ENCODE data around the gene ENKUR. TPM values are rescaled to one million over a fixed set of nuclear protein-coding genes. Genes with fewer than 3 reads are reported as not detected.

ENKUR gene
- total RNA-seq, 1 donor from 2014 or later = not detected

- H3K27ac Mint-ChIP-seq (ENCODE audit: unreplicated experiment) = no peak overlapping the region
- H3K27me3 Mint-ChIP-seq (ENCODE audit: unreplicated experiment) = no peaks in the 10 kb centered on the region
- no peaks in the 10 kb centered on the region for H3K9me3 Mint-ChIP-seq (ENCODE audit: unreplicated experiment)
- no peak overlapping the region for H3K4me3 Mint-ChIP-seq (ENCODE audit: unreplicated experiment)
- no peaks in the 10 kb centered on the region for H3K36me3 Mint-ChIP-seq (ENCODE audit: unreplicated experiment)
- no peak for DNase-seq
- TF ChIP-seq CTCF (IDR thresholded peaks at IDR 0.05; ENCODE audit: partially characterized antibody, unreplicated experiment) = no peak
- H3K4me1 Mint-ChIP-seq (ENCODE audit: low read depth, unreplicated experiment) = no peaks in the 10 kb centered on the region
Observed at GRCh38 chr10:25028711-25029110, 12.8 kb upstream of the ENKUR start.

GRCh38 chr10:25026463-25026862, 10.5 kb upstream of the ENKUR start:
- H3K36me3 Mint-ChIP-seq (ENCODE audit: unreplicated experiment) = no peaks in the 10 kb centered on the region
- no peak for TF ChIP-seq CTCF (IDR thresholded peaks at IDR 0.05; ENCODE audit: partially characterized antibody, unreplicated experiment)
- H3K4me1 Mint-ChIP-seq (ENCODE audit: low read depth, unreplicated experiment) = no peaks in the 10 kb centered on the region
- DNase-seq = no peak
- H3K4me3 Mint-ChIP-seq (ENCODE audit: unreplicated experiment) = no peak overlapping the region
- H3K27ac Mint-ChIP-seq (ENCODE audit: unreplicated experiment) = no peak overlapping the region
- no peaks in the 10 kb centered on the region for H3K9me3 Mint-ChIP-seq (ENCODE audit: unreplicated experiment)
- no peaks in the 10 kb centered on the region for H3K27me3 Mint-ChIP-seq (ENCODE audit: unreplicated experiment)

- Mint-ChIP-seq H3K27me3 (ENCODE audit: unreplicated experiment) (no peaks in the 10 kb centered on the region), H3K4me3 (ENCODE audit: unreplicated experiment) (no peak overlapping the region), H3K4me1 (ENCODE audit: low read depth, unreplicated experiment) (no peaks in the 10 kb centered on the region), H3K36me3 (ENCODE audit: unreplicated experiment) (no peaks in the 10 kb centered on the region), H3K27ac (ENCODE audit: unreplicated experiment) (no peak overlapping the region), H3K9me3 (ENCODE audit: unreplicated experiment) (no peaks in the 10 kb centered on the region)
- TF ChIP-seq CTCF (IDR thresholded peaks at IDR 0.05; ENCODE audit: partially characterized antibody, unreplicated experiment) = no peak
- no peak for DNase-seq
Observed at GRCh38 chr10:25024528-25024927, 8.6 kb upstream of the ENKUR start.

GRCh38 chr10:25023278-25023677, 7.3 kb upstream of the ENKUR start:
- Mint-ChIP-seq H3K4me3 (ENCODE audit: unreplicated experiment) (no peak overlapping the region), H3K9me3 (ENCODE audit: unreplicated experiment) (no peaks in the 10 kb centered on the region), H3K27me3 (ENCODE audit: unreplicated experiment) (no peaks in the 10 kb centered on the region), H3K36me3 (ENCODE audit: unreplicated experiment) (no peaks in the 10 kb centered on the region), H3K4me1 (ENCODE audit: low read depth, unreplicated experiment) (no peaks in the 10 kb centered on the region), H3K27ac (ENCODE audit: unreplicated experiment) (no peak overlapping the region)
- no peak for DNase-seq
- TF ChIP-seq CTCF (IDR thresholded peaks at IDR 0.05; ENCODE audit: partially characterized antibody, unreplicated experiment) = no peak

GRCh38 chr10:25018703-25019102, 2.7 kb upstream of the ENKUR start:
- peaks cover 11% of the 10 kb centered on the region for H3K4me1 Mint-ChIP-seq (ENCODE audit: low read depth, unreplicated experiment)
- H3K4me3 Mint-ChIP-seq (ENCODE audit: unreplicated experiment) = no peak overlapping the region
- no peaks in the 10 kb centered on the region for H3K9me3 Mint-ChIP-seq (ENCODE audit: unreplicated experiment)
- peaks cover 4% of the 10 kb centered on the region for H3K27me3 Mint-ChIP-seq (ENCODE audit: unreplicated experiment)
- TF ChIP-seq CTCF (IDR thresholded peaks at IDR 0.05; ENCODE audit: partially characterized antibody, unreplicated experiment) = no peak
- H3K36me3 Mint-ChIP-seq (ENCODE audit: unreplicated experiment) = no peaks in the 10 kb centered on the region
- no peak for DNase-seq
- no peak overlapping the region for H3K27ac Mint-ChIP-seq (ENCODE audit: unreplicated experiment)

Data from glutamatergic neuron (in vitro differentiated cells).